AG09309 (cell line): Measurements from ENCODE around the gene GAS2.

Experiments used
- DNase-seq: peaks from one replicate; pipeline ENCODE4 v3.0.0-alpha.2; 2010; ENCODE audit warnings: low read depth
- H3K4me3 ChIP-seq: 2 replicates; pipeline ENCODE4 v1.5.1; 2011; ENCODE audit warnings: mild to moderate bottlenecking, low read depth, low read length, moderate library complexity; ENCODE audit not compliant: control insufficient read depth
- TF ChIP-seq, protein P1 (sequence below): IDR thresholded peaks from 2 replicates; pipeline ENCODE4 v1.5.1; 2011; ENCODE audit warnings: mild to moderate bottlenecking, low read depth, low read length, inconsistent platforms; ENCODE audit not compliant: insufficient read depth, control insufficient read depth; ENCODE audit errors: missing control alignments

Gene GAS2

DNA sequence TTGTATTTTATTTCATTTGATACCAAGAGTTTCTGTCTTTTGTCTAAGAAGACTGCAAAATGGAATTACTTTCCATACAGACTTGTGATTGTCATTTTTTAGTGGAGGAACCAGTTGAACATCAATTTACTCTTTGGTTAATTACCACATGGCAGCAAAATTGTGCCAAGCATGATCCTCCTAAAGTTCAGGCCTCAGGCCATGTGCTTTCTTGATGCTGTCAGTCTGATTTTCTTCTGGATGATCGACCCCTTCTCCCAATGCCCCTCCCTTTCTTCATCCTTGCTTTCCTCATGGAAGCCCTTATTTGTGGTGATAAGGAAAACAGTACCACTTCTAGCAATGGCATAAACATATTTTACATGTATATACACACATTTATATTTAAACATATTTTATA lies 87.0 kb downstream of the GAS2 start:
- DNase-seq, result no peak
- H3K4me3 ChIP-seq, result no peak overlapping the region
- TF ChIP-seq, protein P1, sequence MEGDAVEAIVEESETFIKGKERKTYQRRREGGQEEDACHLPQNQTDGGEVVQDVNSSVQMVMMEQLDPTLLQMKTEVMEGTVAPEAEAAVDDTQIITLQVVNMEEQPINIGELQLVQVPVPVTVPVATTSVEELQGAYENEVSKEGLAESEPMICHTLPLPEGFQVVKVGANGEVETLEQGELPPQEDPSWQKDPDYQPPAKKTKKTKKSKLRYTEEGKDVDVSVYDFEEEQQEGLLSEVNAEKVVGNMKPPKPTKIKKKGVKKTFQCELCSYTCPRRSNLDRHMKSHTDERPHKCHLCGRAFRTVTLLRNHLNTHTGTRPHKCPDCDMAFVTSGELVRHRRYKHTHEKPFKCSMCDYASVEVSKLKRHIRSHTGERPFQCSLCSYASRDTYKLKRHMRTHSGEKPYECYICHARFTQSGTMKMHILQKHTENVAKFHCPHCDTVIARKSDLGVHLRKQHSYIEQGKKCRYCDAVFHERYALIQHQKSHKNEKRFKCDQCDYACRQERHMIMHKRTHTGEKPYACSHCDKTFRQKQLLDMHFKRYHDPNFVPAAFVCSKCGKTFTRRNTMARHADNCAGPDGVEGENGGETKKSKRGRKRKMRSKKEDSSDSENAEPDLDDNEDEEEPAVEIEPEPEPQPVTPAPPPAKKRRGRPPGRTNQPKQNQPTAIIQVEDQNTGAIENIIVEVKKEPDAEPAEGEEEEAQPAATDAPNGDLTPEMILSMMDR, result no peak

DNA sequence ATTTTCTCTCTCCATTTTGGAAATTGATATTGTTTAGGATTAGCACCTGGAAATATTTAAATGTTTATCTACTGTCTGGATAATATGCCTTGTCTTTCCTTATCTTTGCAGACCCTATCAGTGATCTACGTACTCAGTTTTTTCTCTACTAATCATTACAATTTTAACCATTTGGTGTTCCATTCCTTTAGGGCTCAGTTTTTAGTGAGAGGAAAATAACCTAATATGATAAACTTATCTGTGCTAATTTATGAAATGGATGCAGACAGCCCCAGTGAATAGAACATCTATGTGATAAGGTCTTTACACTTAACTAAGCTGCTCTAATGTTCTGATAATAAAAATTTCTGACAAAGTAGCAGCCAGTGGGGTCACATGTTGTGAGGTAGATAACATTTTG lies 94.7 kb downstream of the GAS2 start:
- no peak for DNase-seq
- no peak overlapping the region for H3K4me3 ChIP-seq
- TF ChIP-seq, protein P1, result no peak

DNA sequence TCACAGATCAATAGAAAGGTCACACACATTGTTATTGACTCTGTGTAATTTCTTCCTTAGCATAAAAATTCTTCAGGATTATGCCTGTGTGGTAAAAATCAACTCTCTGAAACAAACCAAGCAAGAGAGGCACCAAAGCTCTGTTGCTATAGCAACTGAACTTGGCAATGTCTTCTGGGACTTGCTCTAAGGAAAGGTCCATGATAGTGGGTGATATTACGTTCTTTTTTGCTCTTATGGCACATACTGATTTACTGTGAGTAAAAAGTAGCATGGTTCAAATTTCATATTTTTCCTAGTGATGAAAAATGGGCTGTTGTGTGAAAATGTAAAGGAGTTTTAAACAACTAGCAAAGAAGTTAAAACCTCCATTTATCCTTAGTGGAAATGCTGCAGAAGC lies 96.8 kb downstream of the GAS2 start:
- TF ChIP-seq, protein P1, result no peak
- no peak overlapping the region for H3K4me3 ChIP-seq
- DNase-seq, result no peak

DNA sequence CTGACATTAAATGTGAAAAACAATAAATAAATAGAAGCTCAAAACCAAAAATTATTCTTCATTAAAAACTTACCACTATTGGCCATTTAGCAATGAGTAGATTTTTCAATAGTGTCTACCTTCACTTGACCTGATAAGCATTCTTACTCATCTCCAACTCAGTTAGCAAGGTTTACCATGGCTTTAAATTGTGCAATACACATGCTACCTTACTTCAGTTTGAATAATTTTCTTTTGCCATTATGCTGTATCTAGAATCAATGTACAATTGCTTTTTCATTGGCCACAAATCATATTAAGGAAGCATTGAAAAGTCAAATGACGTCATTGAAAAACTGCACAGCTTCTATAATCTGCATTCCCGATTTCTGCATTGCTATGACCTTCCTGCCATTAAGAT lies 98.3 kb downstream of the GAS2 start:
- TF ChIP-seq, protein P1, result no peak
- H3K4me3 ChIP-seq, result no peak overlapping the region
- DNase-seq, result no peak

DNA sequence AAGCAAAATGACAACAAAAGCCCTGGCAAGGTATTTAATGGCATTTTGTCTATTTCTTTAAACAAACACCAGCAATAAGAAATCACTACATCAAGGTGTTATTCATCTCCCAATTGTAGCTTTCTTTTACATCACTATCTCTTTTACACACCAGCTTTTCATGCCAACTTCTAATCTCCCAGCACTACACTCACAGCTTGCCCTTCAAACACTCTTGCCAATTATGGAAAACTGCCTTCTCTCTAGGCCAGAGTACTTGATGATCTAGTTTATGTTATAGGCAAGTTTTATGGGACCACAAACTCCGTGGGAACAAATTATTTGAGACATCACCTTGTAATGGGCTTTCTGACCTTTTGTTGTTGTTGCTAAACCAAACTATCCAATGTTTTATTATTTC lies 101.9 kb downstream of the GAS2 start:
- TF ChIP-seq, protein P1, result no peak
- no peak overlapping the region for H3K4me3 ChIP-seq
- no peak for DNase-seq

DNA sequence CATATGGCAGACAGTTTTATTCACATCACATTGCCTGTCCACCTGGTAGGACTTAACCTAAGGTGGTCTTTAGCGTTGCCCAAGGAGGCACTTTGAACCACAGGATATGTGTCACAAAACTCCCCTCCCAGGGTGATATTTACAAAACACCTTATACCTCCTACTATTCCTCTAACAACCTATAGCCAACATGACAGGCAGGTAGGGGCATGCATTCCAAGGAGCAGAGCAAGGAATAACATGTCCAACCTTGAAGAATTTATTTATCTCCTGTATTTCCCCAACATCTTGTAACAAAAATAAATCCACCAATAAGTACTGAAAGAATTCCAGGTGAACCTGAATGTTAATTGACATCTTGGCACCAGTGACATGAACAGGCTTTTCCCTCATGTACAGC lies 102.7 kb downstream of the GAS2 start:
- H3K4me3 ChIP-seq, result no peak overlapping the region
- no peak for DNase-seq
- TF ChIP-seq, protein P1, result no peak

DNA sequence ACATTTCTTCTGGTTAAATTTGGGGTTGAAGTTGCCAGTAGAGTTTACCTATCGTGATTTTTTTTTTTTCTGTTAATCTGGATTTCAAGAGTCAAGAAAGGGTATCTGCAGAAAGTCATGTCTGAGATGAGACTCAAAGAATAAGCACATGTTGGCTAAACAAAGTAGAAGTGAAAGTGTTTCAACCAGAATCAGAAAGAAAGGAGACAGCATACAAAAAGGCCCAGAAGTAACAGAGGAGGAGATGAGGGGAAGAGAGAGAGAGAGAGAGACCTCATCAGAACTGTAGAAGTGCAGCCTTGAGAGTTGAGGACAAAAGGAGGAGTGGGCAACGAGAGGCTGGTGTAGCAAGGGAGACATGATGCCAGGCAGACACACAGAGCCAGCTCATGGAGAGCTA lies 108.3 kb downstream of the GAS2 start:
- TF ChIP-seq, protein P1, result no peak
- H3K4me3 ChIP-seq, result no peak overlapping the region
- no peak for DNase-seq
